Parathyroid adenoma (tissue), 2 donors: ENCODE results near the gene TEX38.

ENCODE experiments used
- H2AFZ ChIP-seq: fragments of 300-600 bp; sonication (generic); one replicate; pipeline ENCODE4 v1.7.0; 2017; ENCODE audit warnings: antibody characterized with exemption, mild to moderate bottlenecking
- H3K27ac ChIP-seq: fragments of 300-600 bp; sonication (generic); one replicate; pipeline ENCODE4 v1.7.0; 2017
- H3K27me3 ChIP-seq: fragments of 300-600 bp; sonication (generic); one replicate; pipeline ENCODE4 v1.7.0; 2017; ENCODE audit warnings: low read length; ENCODE audit not compliant: control insufficient read depth, insufficient read depth
- H3K36me3 ChIP-seq: fragments of 300-600 bp; sonication (generic); one replicate; pipeline ENCODE4 v1.7.0; 2017; ENCODE audit warnings: low read length; ENCODE audit not compliant: control insufficient read depth, insufficient read depth
- H3K4me1 ChIP-seq: fragments of 300-600 bp; sonication (generic); one replicate; pipeline ENCODE4 v1.7.0; 2017; ENCODE audit warnings: control low read depth
- H3K4me2 ChIP-seq: fragments of 300-600 bp; sonication (generic); one replicate; pipeline ENCODE4 v1.7.0; 2017; ENCODE audit warnings: low read length
- H3K4me3 ChIP-seq: fragments of 300-600 bp; sonication (generic); one replicate; pipeline ENCODE4 v1.7.0; 2017; ENCODE audit warnings: low read depth, low read length
- H3K79me2 ChIP-seq: fragments of 300-600 bp; sonication (generic); one replicate; pipeline ENCODE4 v1.7.0; 2017; ENCODE audit warnings: control low read depth
- H3K9ac ChIP-seq: fragments of 300-600 bp; sonication (generic); one replicate; pipeline ENCODE4 v1.7.0; 2017; ENCODE audit warnings: mild to moderate bottlenecking
- H3K9me3 ChIP-seq: fragments of 300-600 bp; sonication (generic); one replicate; pipeline ENCODE4 v1.7.0; 2017; ENCODE audit warnings: low read length; ENCODE audit not compliant: control insufficient read depth
- CTCF ChIP-seq: fragments of 300-600 bp; sonication (generic); IDR thresholded peaks from one replicate; pipeline ENCODE4 v1.7.0; 2017; ENCODE audit warnings: antibody characterized with exemption, mild to moderate bottlenecking
- donor health status: primary hyperparathyroidism.

Gene TEX38

GRCh38 chr1:46643368-46643775, 28.3 kb upstream of the TEX38 start:
- H3K4me1 ChIP-seq: no peaks in the 10 kb centered on the region
- TF ChIP-seq CTCF: no peak
- no peak overlapping the region for H2AFZ ChIP-seq
- H3K9me3 ChIP-seq: no peaks in the 10 kb centered on the region
- H3K36me3 ChIP-seq: no peaks in the 10 kb centered on the region
- H3K4me2 ChIP-seq: peak overlapping the region; percentile 37
- no peaks in the 10 kb centered on the region for H3K79me2 ChIP-seq
- peak overlapping the region; percentile 19 for H3K27ac ChIP-seq
- H3K9ac ChIP-seq: no peak overlapping the region
- H3K4me3 ChIP-seq: peak overlapping the region; percentile 9
- no peaks in the 10 kb centered on the region for H3K27me3 ChIP-seq

- H3K79me2 ChIP-seq: no peaks in the 10 kb centered on the region
- H3K27ac ChIP-seq: no peak overlapping the region
- H3K27me3 ChIP-seq: no peaks in the 10 kb centered on the region
- H3K9me3 ChIP-seq: no peaks in the 10 kb centered on the region
- no peaks in the 10 kb centered on the region for H3K4me1 ChIP-seq
- no peak overlapping the region for H3K4me2 ChIP-seq
- no peak overlapping the region for H3K9ac ChIP-seq
- no peaks in the 10 kb centered on the region for H3K36me3 ChIP-seq
- no peak for TF ChIP-seq CTCF
- no peak overlapping the region for H3K4me3 ChIP-seq
- H2AFZ ChIP-seq: no peak overlapping the region
Observed at GRCh38 chr1:46645815-46646214, 25.8 kb upstream of the TEX38 start.

GRCh38 chr1:46646331-46646730, 25.3 kb upstream of the TEX38 start:
- no peak overlapping the region for H3K27ac ChIP-seq
- H2AFZ ChIP-seq: no peak overlapping the region
- H3K79me2 ChIP-seq: no peaks in the 10 kb centered on the region
- H3K9ac ChIP-seq: no peak overlapping the region
- no peaks in the 10 kb centered on the region for H3K27me3 ChIP-seq
- no peaks in the 10 kb centered on the region for H3K36me3 ChIP-seq
- H3K9me3 ChIP-seq: no peaks in the 10 kb centered on the region
- no peak overlapping the region for H3K4me3 ChIP-seq
- peak overlapping the region; percentile 17 for H3K4me2 ChIP-seq
- no peak for TF ChIP-seq CTCF
- H3K4me1 ChIP-seq: no peaks in the 10 kb centered on the region

- no peaks in the 10 kb centered on the region for H3K79me2 ChIP-seq
- H3K4me1 ChIP-seq: no peaks in the 10 kb centered on the region
- no peaks in the 10 kb centered on the region for H3K9me3 ChIP-seq
- H3K4me3 ChIP-seq: no peak overlapping the region
- TF ChIP-seq CTCF: no peak
- H3K27me3 ChIP-seq: no peaks in the 10 kb centered on the region
- H3K4me2 ChIP-seq: no peak overlapping the region
- H2AFZ ChIP-seq: no peak overlapping the region
- H3K27ac ChIP-seq: no peak overlapping the region
- no peak overlapping the region for H3K9ac ChIP-seq
- no peaks in the 10 kb centered on the region for H3K36me3 ChIP-seq
Observed at GRCh38 chr1:46646844-46647243, 24.8 kb upstream of the TEX38 start.

- H3K4me1 ChIP-seq: no peaks in the 10 kb centered on the region
- H3K79me2 ChIP-seq: no peaks in the 10 kb centered on the region
- H3K4me2 ChIP-seq: no peak overlapping the region
- H3K27me3 ChIP-seq: no peaks in the 10 kb centered on the region
- H3K4me3 ChIP-seq: no peak overlapping the region
- H2AFZ ChIP-seq: no peak overlapping the region
- H3K36me3 ChIP-seq: no peaks in the 10 kb centered on the region
- H3K9ac ChIP-seq: no peak overlapping the region
- H3K9me3 ChIP-seq: no peaks in the 10 kb centered on the region
- TF ChIP-seq CTCF: no peak
- H3K27ac ChIP-seq: no peak overlapping the region
Observed at GRCh38 chr1:46647611-46648010, 24.0 kb upstream of the TEX38 start.
